Calu3 (cell line): ENCODE data around the gene RACK1. TPM values are rescaled to one million over a fixed set of nuclear protein-coding genes. Genes with fewer than 3 reads are reported as not detected.
A peak's percentile ranks its signal among the peaks of the same experiment; 100 is the strongest.

Experiments used
- BruUV-seq: library from RNA; stranded (reverse); fragments of 400-500 nt; replicated peaks from 2 replicates; lab custom pipeline; 2021; lab: Mats Ljungman, UMichigan
- CTCF ChIA-PET: fragments of 300-600 bp; sonication (Branson Sonifier 250); formaldehyde crosslinking; loops from one replicate; lab custom pipeline; 2022; ENCODE audit warnings: antibody characterized with exemption; lab: Charles Lee
- DNase-seq: peaks from one replicate; pipeline ENCODE4 v3.0.0; 2022
- H3K27ac Mint-ChIP-seq: one replicate; pipeline ENCODE4 v1.8.0; 2022; ENCODE audit warnings: mixed read lengths; ENCODE audit not compliant: unreplicated experiment
- H3K27me3 Mint-ChIP-seq: one replicate; pipeline ENCODE4 v1.8.0; 2022; ENCODE audit warnings: mixed read lengths; ENCODE audit not compliant: unreplicated experiment
- H3K36me3 Mint-ChIP-seq: one replicate; pipeline ENCODE4 v1.8.0; 2022; ENCODE audit warnings: mild to moderate bottlenecking, moderate library complexity, mixed read lengths; ENCODE audit not compliant: insufficient read depth, unreplicated experiment
- H3K4me1 Mint-ChIP-seq: one replicate; pipeline ENCODE4 v1.8.0; 2022; ENCODE audit warnings: mild to moderate bottlenecking, low read depth, mixed read lengths; ENCODE audit not compliant: unreplicated experiment
- H3K4me3 Mint-ChIP-seq: one replicate; pipeline ENCODE4 v1.8.0; 2022; ENCODE audit warnings: mild to moderate bottlenecking, low read depth, moderate library complexity, mixed read lengths; ENCODE audit not compliant: unreplicated experiment
- H3K9me3 Mint-ChIP-seq: one replicate; pipeline ENCODE4 v1.8.0; 2022; ENCODE audit warnings: low read depth, mixed read lengths; ENCODE audit not compliant: unreplicated experiment
- CTCF ChIP-seq: fragments of 200-600 bp; IDR thresholded peaks from one replicate; pipeline ENCODE4 v1.8.0; 2022; ENCODE audit warnings: antibody characterized with exemption; ENCODE audit not compliant: unreplicated experiment
- intact Hi-C: fragments of 100-400 bp; cut with micrococcal nuclease; formaldehyde crosslinking; loops from one replicate; pipeline ENCODE4 v1.10.0; 2022; ENCODE audit not compliant: unreplicated experiment
- microRNA-seq: library from miRNA; unstranded; fragments of <30 nt; microRNA quantifications from one replicate; pipeline ENCODE4 v1.2.0, GENCODE V29; 2022
- total RNA-seq: library from RNA; stranded (reverse); gene quantifications from 2 replicates; pipeline ENCODE4 v1.2.3, GENCODE V29; 2022

The RACK1 gene
- total RNA-seq, 1 experiment from 2014 or later, result 1,946 TPM

- peaks cover 55% of the 10 kb centered on the region for H3K4me1 Mint-ChIP-seq
- CTCF ChIA-PET, result interaction anchor here (0.7 to 3.7 kb wide), 7 partner anchors 11 to 69 kb away, joined by 3 to 24 read pairs (median 4); partner anchors contain the start of gene RACK1
- BruUV-seq, result no TSS peak
- DNase-seq, result peak; percentile 93
- intact Hi-C loops, result loop anchor here (1.0 kb wide), 1 partner anchor 35 kb away; no protein-coding TSS in a partner anchor
- H3K27me3 Mint-ChIP-seq, result peaks cover 17% of the 10 kb centered on the region
- peaks cover 78% of the 10 kb centered on the region for H3K36me3 Mint-ChIP-seq
- peak overlapping the region; percentile 93 for H3K4me3 Mint-ChIP-seq
- peak; percentile 75 for TF ChIP-seq CTCF
- peaks cover 2% of the 10 kb centered on the region for H3K9me3 Mint-ChIP-seq
- H3K27ac Mint-ChIP-seq, result peak overlapping the region; percentile 100
These were observed 56.0 kb downstream of the RACK1 start for GRCh38 chr5:181187500-181188213.

GRCh38 chr5:181186986-181187499 lies 56.7 kb downstream of the RACK1 start:
- intact Hi-C loops, result no loop called here
- Mint-ChIP-seq H3K4me1 (peaks cover 56% of the 10 kb centered on the region), H3K9me3 (peaks cover 2% of the 10 kb centered on the region), H3K36me3 (peaks cover 75% of the 10 kb centered on the region), H3K27me3 (peaks cover 17% of the 10 kb centered on the region), H3K27ac (peak overlapping the region; percentile 100), H3K4me3 (peak overlapping the region; percentile 93)
- CTCF ChIA-PET, result interaction anchor here (3.7 kb wide), 1 partner anchor 20 kb away, joined by 24 read pairs; no protein-coding TSS in a partner anchor
- BruUV-seq, result no TSS peak
- no peak for TF ChIP-seq CTCF
- peak; percentile 18 for DNase-seq

Small RNA genes lying within 50 kb of the gene (microRNA-seq; reads per million reads assigned to microRNA genes)
- gene MIR4638, result not detected

Other genes with a start within 250 kb of the RACK1 start
- 5.0 and 5.8 TPM in 2 replicates for gene BTNL9, start 203.6 kb downstream of the RACK1 start, total RNA-seq
- not detected in 2 replicates for gene OR2V1, start 112.7 kb downstream of the RACK1 start, total RNA-seq
- gene OR2V2, start 96.3 kb downstream of the RACK1 start, total RNA-seq, result not detected in 2 replicates
- 1.8 and 2.4 TPM in 2 replicates for gene TRIM7, start 38.7 kb downstream of the RACK1 start, total RNA-seq
- gene TRIM41, start 20.6 kb downstream of the RACK1 start, total RNA-seq, result 33.5 and 34.2 TPM in 2 replicates
- 14.8 and 14.9 TPM in 2 replicates for gene TRIM52, start 17.2 kb upstream of the RACK1 start, total RNA-seq
- not detected in 2 replicates for gene OR4F3, start 123.4 kb upstream of the RACK1 start, total RNA-seq